ENCODE data around the gene ITK. TPM values are rescaled to one million over a fixed set of nuclear protein-coding genes. Genes with fewer than 3 reads are reported as not detected.

ITK gene
- total RNA-seq, 2 donors from 2014 or later = 3.4 to 8.2 TPM

DNA sequence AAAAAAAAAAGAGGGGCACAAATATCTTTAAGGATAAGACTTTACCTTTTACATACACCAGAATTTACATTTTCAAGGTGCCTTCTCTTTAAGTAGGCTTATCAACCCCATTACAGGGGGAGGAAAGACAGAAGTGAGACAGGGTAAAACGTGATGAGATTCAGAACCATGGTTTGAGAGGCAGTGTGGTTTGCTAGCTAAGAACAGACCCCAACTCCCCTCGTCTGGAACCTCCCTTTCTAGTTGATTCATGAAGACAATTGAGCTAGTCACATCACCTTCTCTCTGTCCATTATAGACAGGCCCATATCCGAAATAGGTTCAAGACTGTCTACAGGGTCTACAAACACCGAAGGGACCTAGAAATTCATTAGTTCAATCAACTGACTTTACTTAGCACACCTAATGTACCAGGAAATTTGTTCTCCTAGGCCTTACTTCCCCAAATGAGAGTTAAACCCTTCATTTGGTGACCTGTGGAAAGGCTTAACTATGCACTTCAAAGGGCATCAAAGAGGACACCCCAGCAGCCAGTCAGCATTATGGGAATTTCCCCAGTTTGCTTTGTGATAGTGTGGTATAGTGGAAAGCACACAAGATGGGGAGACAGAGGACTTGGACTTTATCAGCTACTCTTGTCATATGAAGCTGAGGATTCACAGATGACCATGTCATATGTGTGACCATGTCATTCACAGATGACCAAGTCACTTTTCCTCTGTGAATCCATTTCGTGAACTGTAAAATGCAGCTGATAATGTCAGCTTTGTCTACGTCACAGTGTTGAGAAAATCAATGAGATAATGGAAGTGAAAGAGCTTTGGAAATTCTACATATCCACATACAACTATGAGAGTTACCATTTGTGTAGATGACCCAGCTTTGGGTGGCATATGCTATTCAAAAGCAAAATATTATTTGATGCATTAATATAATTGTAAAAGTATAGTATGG, 45.1 kb downstream of the ITK start:
- TF ChIP-seq, protein P1, sequence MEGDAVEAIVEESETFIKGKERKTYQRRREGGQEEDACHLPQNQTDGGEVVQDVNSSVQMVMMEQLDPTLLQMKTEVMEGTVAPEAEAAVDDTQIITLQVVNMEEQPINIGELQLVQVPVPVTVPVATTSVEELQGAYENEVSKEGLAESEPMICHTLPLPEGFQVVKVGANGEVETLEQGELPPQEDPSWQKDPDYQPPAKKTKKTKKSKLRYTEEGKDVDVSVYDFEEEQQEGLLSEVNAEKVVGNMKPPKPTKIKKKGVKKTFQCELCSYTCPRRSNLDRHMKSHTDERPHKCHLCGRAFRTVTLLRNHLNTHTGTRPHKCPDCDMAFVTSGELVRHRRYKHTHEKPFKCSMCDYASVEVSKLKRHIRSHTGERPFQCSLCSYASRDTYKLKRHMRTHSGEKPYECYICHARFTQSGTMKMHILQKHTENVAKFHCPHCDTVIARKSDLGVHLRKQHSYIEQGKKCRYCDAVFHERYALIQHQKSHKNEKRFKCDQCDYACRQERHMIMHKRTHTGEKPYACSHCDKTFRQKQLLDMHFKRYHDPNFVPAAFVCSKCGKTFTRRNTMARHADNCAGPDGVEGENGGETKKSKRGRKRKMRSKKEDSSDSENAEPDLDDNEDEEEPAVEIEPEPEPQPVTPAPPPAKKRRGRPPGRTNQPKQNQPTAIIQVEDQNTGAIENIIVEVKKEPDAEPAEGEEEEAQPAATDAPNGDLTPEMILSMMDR (IDR thresholded peaks at IDR 0.05) = no peak
- DNase-seq (ENCODE audit: low spot score) (no peak), ATAC-seq (ENCODE audit: insufficient number of reproducible peaks, low FRiP score, low read depth) (no peak)
- H3K27ac ChIP-seq = no peak overlapping the region
- H3K36me3 ChIP-seq = no peaks in the 10 kb centered on the region
- H3K27me3 ChIP-seq (replicated peaks; ENCODE audit: insufficient read depth) = no peaks in the 10 kb centered on the region
- no peaks in the 10 kb centered on the region for H3K4me1 ChIP-seq (ENCODE audit: control insufficient read depth in 1 of 2, low read depth in 2 of 2)
- H3K9me3 ChIP-seq = no peaks in the 10 kb centered on the region
- H3K4me3 ChIP-seq = no peak overlapping the region

DNA sequence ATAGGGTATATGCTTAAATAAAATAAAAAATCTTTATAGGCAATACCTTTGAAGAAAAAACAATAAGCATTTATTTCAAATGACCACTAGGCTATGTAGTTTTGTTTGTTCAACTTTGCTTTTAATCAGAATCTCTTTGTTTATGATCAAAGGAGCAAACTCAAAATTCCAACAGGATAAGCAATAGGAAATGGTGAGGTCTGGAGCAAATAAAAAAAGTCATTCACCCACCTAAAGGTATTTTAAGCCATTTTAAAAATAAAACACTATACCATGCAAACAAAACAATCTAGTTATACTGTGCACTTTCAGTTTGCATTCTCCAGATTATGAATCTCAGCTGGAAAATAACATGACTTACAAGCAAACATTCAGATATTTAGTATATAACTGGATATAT, 50.0 kb downstream of the ITK start:
- Histone ChIP-seq H3K27ac (no peak overlapping the region), H3K4me1 (ENCODE audit: control insufficient read depth in 1 of 2, low read depth in 2 of 2) (no peaks in the 10 kb centered on the region), H3K36me3 (no peaks in the 10 kb centered on the region), H3K27me3 (replicated peaks; ENCODE audit: insufficient read depth) (no peaks in the 10 kb centered on the region), H3K4me3 (no peak overlapping the region), H3K9me3 (no peaks in the 10 kb centered on the region)
- TF ChIP-seq, protein P1 (IDR thresholded peaks at IDR 0.05) = no peak
- no peak for ATAC-seq (ENCODE audit: insufficient number of reproducible peaks, low FRiP score, low read depth)
- DNase-seq (ENCODE audit: low spot score) = no peak

DNA sequence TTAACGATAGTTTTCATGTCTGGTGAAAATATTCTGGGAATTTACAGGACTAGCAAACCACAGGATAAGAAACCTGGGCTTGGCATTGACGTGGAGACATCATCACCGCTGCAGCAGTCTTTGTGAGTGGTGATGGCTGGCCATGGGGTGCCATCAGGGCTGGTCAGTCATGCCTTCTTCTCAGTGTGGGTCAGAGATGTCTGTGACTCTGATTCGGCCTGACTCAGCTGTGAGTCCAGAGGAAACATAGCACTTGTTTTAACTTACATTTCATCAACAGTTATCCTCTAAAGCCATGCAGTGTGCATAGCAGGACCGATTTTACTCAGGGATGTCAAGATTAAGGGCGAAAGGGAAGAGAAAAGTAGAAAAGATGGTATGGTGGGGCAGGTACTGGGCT, 52.1 kb downstream of the ITK start:
- DNase-seq (ENCODE audit: low spot score) (no peak), ATAC-seq (ENCODE audit: insufficient number of reproducible peaks, low FRiP score, low read depth) (no peak)
- H3K9me3 ChIP-seq = no peaks in the 10 kb centered on the region
- no peaks in the 10 kb centered on the region for H3K27me3 ChIP-seq (replicated peaks; ENCODE audit: insufficient read depth)
- no peaks in the 10 kb centered on the region for H3K36me3 ChIP-seq
- TF ChIP-seq, protein P1 (IDR thresholded peaks at IDR 0.05) = no peak
- no peak overlapping the region for H3K27ac ChIP-seq
- H3K4me1 ChIP-seq (ENCODE audit: control insufficient read depth in 1 of 2, low read depth in 2 of 2) = no peaks in the 10 kb centered on the region
- H3K4me3 ChIP-seq = no peak overlapping the region

- no peaks in the 10 kb centered on the region for H3K36me3 ChIP-seq
- ATAC-seq (ENCODE audit: insufficient number of reproducible peaks, low FRiP score, low read depth) (no peak), DNase-seq (ENCODE audit: low spot score) (no peak)
- no peak overlapping the region for H3K4me3 ChIP-seq
- TF ChIP-seq, protein P1 (IDR thresholded peaks at IDR 0.05) = no peak
- H3K27me3 ChIP-seq (replicated peaks; ENCODE audit: insufficient read depth) = no peaks in the 10 kb centered on the region
- H3K4me1 ChIP-seq (ENCODE audit: control insufficient read depth in 1 of 2, low read depth in 2 of 2) = no peaks in the 10 kb centered on the region
- no peaks in the 10 kb centered on the region for H3K9me3 ChIP-seq
- no peak overlapping the region for H3K27ac ChIP-seq
Measured at GRCh38 chr5:157233515-157233914, 52.9 kb downstream of the ITK start.

GRCh38 chr5:157236423-157236822, 55.8 kb downstream of the ITK start:
- no peak for ATAC-seq (ENCODE audit: insufficient number of reproducible peaks, low FRiP score, low read depth)
- no peaks in the 10 kb centered on the region for H3K4me1 ChIP-seq (ENCODE audit: control insufficient read depth in 1 of 2, low read depth in 2 of 2)
- TF ChIP-seq, protein P1 (IDR thresholded peaks at IDR 0.05) = no peak
- no peaks in the 10 kb centered on the region for H3K9me3 ChIP-seq
- H3K36me3 ChIP-seq = no peaks in the 10 kb centered on the region
- no peak overlapping the region for H3K27ac ChIP-seq
- H3K27me3 ChIP-seq (replicated peaks; ENCODE audit: insufficient read depth) = no peaks in the 10 kb centered on the region
- DNase-seq (ENCODE audit: low spot score) = no peak
- H3K4me3 ChIP-seq = no peak overlapping the region
